Keratinocyte (primary cell): ENCODE results near the gene ST3GAL2. TPM values are rescaled to one million over a fixed set of nuclear protein-coding genes. Genes with fewer than 3 reads are reported as not detected.
"Not testable (repeated sequence)": the region's sequence is repeated elsewhere in the genome, so short reads cannot be mapped to it uniquely, and the experiment has no call there.

Experiments
- DNase-seq: peaks from one replicate; pipeline ENCODE4 v3.0.0-alpha.2; 2011; ENCODE audit warnings: low read depth, missing footprints, low spot score
- FAIRE-seq: peaks from 2 replicates; lab custom pipeline; 2011; peaks lifted over from hg19 to GRCh38; lab: Jason Lieb, UNC
- H2AFZ ChIP-seq: 2 replicates; pipeline ENCODE4 v1.6.0; 2012; ENCODE audit warnings: low read length, control low read depth, inconsistent platforms; ENCODE audit not compliant: control insufficient read depth
- H3K27ac ChIP-seq: 2 replicates; pipeline ENCODE4 v1.5.1; 2011; ENCODE audit warnings: low read length; ENCODE audit not compliant: control insufficient read depth, insufficient read depth
- H3K27me3 ChIP-seq: 3 replicates; pipeline ENCODE4 v1.6.0; 2011; ENCODE audit warnings: low read length; ENCODE audit not compliant: control insufficient read depth, insufficient read depth; ENCODE audit errors: extremely low read depth
- H3K36me3 ChIP-seq, 2 experiments: 2 replicates in 1 of 2; 3 replicates in 1 of 2; pipeline ENCODE4 v1.5.1; 2011; ENCODE audit warnings: low read length in 2 of 2, mild to moderate bottlenecking in 1 of 2; ENCODE audit not compliant: control insufficient read depth in 2 of 2, insufficient read depth in 2 of 2; ENCODE audit errors: extremely low read depth in 1 of 2
- H3K4me1 ChIP-seq: 3 replicates; pipeline ENCODE4 v1.5.1; 2011; ENCODE audit warnings: low read length; ENCODE audit not compliant: control insufficient read depth, insufficient read depth; ENCODE audit errors: extremely low read depth
- H3K4me2 ChIP-seq: 3 replicates; pipeline ENCODE4 v1.6.0; 2011; ENCODE audit warnings: low read depth, low read length; ENCODE audit not compliant: control insufficient read depth, insufficient read depth; ENCODE audit errors: extremely low read depth
- H3K4me3 ChIP-seq, 3 experiments: fragments of 200-600 bp in 1 of 3; sonication (generic) in 1 of 3; 2 replicates in 2 of 3; 3 replicates in 1 of 3; pipeline ENCODE4 v1.5.1; 2011 to 2016; ENCODE audit warnings: low read length in 3 of 3, mild to moderate bottlenecking in 3 of 3, control low read depth in 2 of 3, inconsistent platforms in 1 of 3, low read depth in 1 of 3, mixed read lengths in 1 of 3, mixed run types in 1 of 3, moderate library complexity in 1 of 3; ENCODE audit not compliant: control insufficient read depth in 2 of 3, insufficient read depth in 2 of 3; ENCODE audit errors: extremely low read depth in 1 of 3
- H3K79me2 ChIP-seq: 2 replicates; pipeline ENCODE4 v1.6.0; 2012; ENCODE audit warnings: low read length; ENCODE audit not compliant: control insufficient read depth, insufficient read depth
- H3K9ac ChIP-seq: 3 replicates; pipeline ENCODE4 v1.6.0; 2011; ENCODE audit warnings: low read length; ENCODE audit not compliant: control insufficient read depth, insufficient read depth; ENCODE audit errors: extremely low read depth
- H3K9me1 ChIP-seq: 3 replicates; pipeline ENCODE4 v1.6.0; 2011; ENCODE audit warnings: low read length; ENCODE audit not compliant: control insufficient read depth, insufficient read depth; ENCODE audit errors: extremely low read depth
- H3K9me3 ChIP-seq: 2 replicates; pipeline ENCODE4 v1.5.1; 2012; ENCODE audit warnings: low read depth, low read length; ENCODE audit not compliant: control insufficient read depth
- H4K20me1 ChIP-seq: 3 replicates; pipeline ENCODE4 v1.6.0; 2011; ENCODE audit warnings: low read length; ENCODE audit not compliant: control insufficient read depth, insufficient read depth; ENCODE audit errors: extremely low read depth
- CTCF ChIP-seq, 3 experiments: IDR thresholded peaks in 1 of 3; conservative IDR thresholded peaks in 1 of 3; optimal IDR thresholded peaks in 1 of 3; 2 replicates in 2 of 3; 3 replicates in 1 of 3; pipeline versions ENCODE3 to v1.5.1; 2011; ENCODE audit warnings: low read length in 3 of 3, mild to moderate bottlenecking in 3 of 3, moderate library complexity in 2 of 3, control low read depth in 1 of 3, inconsistent platforms in 1 of 3; ENCODE audit not compliant: insufficient read depth in 2 of 3; ENCODE audit errors: extremely low read depth in 1 of 3
- EZH2 ChIP-seq: IDR thresholded peaks from one replicate; pipeline ENCODE4 v1.6.1; 2012; ENCODE audit warnings: inconsistent platforms, mild to moderate bottlenecking, low read length, moderate library complexity
- dilution Hi-C: fragments of 300-500 bp; cut with MboI; formaldehyde crosslinking; loops from one replicate; pipeline ENCODE4 v1.7.0; 2020; ENCODE audit warnings: low sequenced_read_pairs; ENCODE audit not compliant: extremely low pct_ligation_motif_present
- polyA plus RNA-seq, 5 experiments: library from polyadenylated mRNA; depleted of rRNA in 3 of 5; stranded (reverse) in 3 of 5; stranded (forward) in 1 of 5; unstranded in 1 of 5; fragments of >200 nt; gene quantifications; 1 replicate in 1 of 5; 2 replicates in 3 of 5; 3 replicates in 1 of 5; pipeline versions ENCODE4 v1.2.1 to v1.2.3, GENCODE V29; 2011 to 2012; ENCODE audit warnings: missing spikeins in 2 of 5, low read depth in 1 of 5, low replicate concordance in 1 of 5

Gene ST3GAL2
- polyA plus RNA-seq, 1 donor (not counting 4 experiments of a cell fraction or from before 2014, with no cell fraction given), result 4.0 TPM

DNA sequence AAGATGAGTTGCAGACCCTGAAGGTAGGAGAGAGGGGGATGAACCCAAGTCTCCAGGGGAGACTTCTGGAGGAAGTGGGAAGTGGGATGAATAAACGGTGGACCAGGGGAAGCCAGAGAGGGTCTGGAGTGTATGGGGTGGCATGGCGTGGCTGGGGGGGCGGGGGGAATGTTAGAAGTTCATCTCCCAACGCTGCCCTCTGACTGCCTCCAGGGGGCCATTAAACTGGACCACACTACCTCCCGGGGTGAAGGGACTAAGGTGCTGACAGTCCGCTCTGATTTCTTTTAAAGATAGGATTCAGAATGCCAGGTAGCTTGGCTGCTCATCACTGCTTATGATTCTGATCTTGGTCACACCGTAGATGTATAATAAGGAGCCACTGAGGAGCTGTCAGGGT is 21.2 kb downstream of the ST3GAL2 start:
- Histone ChIP-seq H3K9me3 (no peaks in the 10 kb centered on the region), H3K4me1 (no peaks in the 10 kb centered on the region), H3K9me1 (peaks cover 2% of the 10 kb centered on the region), H2AFZ (no peak overlapping the region), H3K4me3 (no peak overlapping the region), H3K36me3 (no peaks in the 10 kb centered on the region), H3K27me3 (no peaks in the 10 kb centered on the region), H4K20me1 (no peaks in the 10 kb centered on the region), H3K4me2 (no peak overlapping the region), H3K9ac (no peak overlapping the region), H3K27ac (no peak overlapping the region), H3K79me2 (no peaks in the 10 kb centered on the region)
- FAIRE-seq, result no peak
- dilution Hi-C loops, result no loop called here
- TF ChIP-seq CTCF (optimal IDR thresholded peaks at IDR 0.05 in 1 of 3, IDR thresholded peaks at IDR 0.05 in 1 of 3, conservative IDR thresholded peaks at IDR 0.05 in 1 of 3; ENCODE audit: extremely low read depth in 1 of 3, insufficient read depth in 2 of 3, low read length in 3 of 3) (no peak), EZH2 (no peak)
- no peak for DNase-seq

GRCh38 chr16:70416748-70417616 is 21.9 kb downstream of the ST3GAL2 start:
- H4K20me1 ChIP-seq, result no peaks in the 10 kb centered on the region

GRCh38 chr16:70413572-70413971 is 25.3 kb downstream of the ST3GAL2 start:
- H3K27ac ChIP-seq, FAIRE-seq, H3K9ac ChIP-seq, dilution Hi-C loops, H3K9me1 ChIP-seq, DNase-seq, H3K4me2 ChIP-seq, H3K4me1 ChIP-seq, H3K79me2 ChIP-seq, H4K20me1 ChIP-seq, H3K36me3 ChIP-seq, H2AFZ ChIP-seq, H3K27me3 ChIP-seq, H3K4me3 ChIP-seq, H3K9me3 ChIP-seq: not testable (repeated sequence)

More at GRCh38 chr16:70416748-70417616, 21.9 kb downstream of the ST3GAL2 start:
- Histone ChIP-seq H3K27me3 (no peaks in the 10 kb centered on the region), H3K4me3 (no peak overlapping the region), H2AFZ (no peak overlapping the region), H3K27ac (no peak overlapping the region), H3K9me1 (peaks cover 2% of the 10 kb centered on the region), H3K4me1 (no peaks in the 10 kb centered on the region), H3K4me2 (no peak overlapping the region), H3K9ac (no peak overlapping the region), H3K36me3 (no peaks in the 10 kb centered on the region), H3K79me2 (no peaks in the 10 kb centered on the region), H3K9me3 (no peaks in the 10 kb centered on the region)
- dilution Hi-C loops, result no loop called here
- DNase-seq, result no peak
- FAIRE-seq, result no peak
- TF ChIP-seq CTCF (optimal IDR thresholded peaks at IDR 0.05 in 1 of 3, IDR thresholded peaks at IDR 0.05 in 1 of 3, conservative IDR thresholded peaks at IDR 0.05 in 1 of 3; ENCODE audit: extremely low read depth in 1 of 3, insufficient read depth in 2 of 3, low read length in 3 of 3) (no peak), EZH2 (no peak)
